Muscle layer of duodenum (tissue), 2 donors: Measurements from ENCODE around the gene AIFM2.
A peak's percentile ranks its signal among the peaks of the same experiment; 100 is the strongest.
"Not testable (repeated sequence)": the region's sequence is repeated elsewhere in the genome, so short reads cannot be mapped to it uniquely, and the experiment has no call there.

Source experiments
- H3K27ac ChIP-seq: one replicate; pipeline ENCODE4 v1.7.0; 2013; ENCODE audit warnings: mild to moderate bottlenecking, low read length
- H3K27me3 ChIP-seq: one replicate; pipeline ENCODE4 v1.7.0; 2013; ENCODE audit warnings: low read depth, mild to moderate bottlenecking, control low read depth, low read length
- H3K36me3 ChIP-seq, 2 donors: one replicate each; pipeline ENCODE4 v1.7.0; 2013; ENCODE audit warnings: low read length in 2 of 2, control low read depth in 1 of 2, mild to moderate bottlenecking in 1 of 2; ENCODE audit not compliant: insufficient read depth in 2 of 2, control insufficient read depth in 1 of 2
- H3K4me1 ChIP-seq, 2 donors: one replicate each; pipeline ENCODE4 v1.7.0; 2013; ENCODE audit warnings: low read length in 2 of 2, mild to moderate bottlenecking in 2 of 2, control low read depth in 1 of 2, moderate library complexity in 1 of 2; ENCODE audit not compliant: insufficient read depth in 2 of 2, control insufficient read depth in 1 of 2
- H3K4me3 ChIP-seq, 2 donors: one replicate each; pipeline ENCODE4 v1.7.0; 2013; ENCODE audit warnings: low read length in 2 of 2, low read depth in 1 of 2, mild to moderate bottlenecking in 1 of 2
- H3K9me3 ChIP-seq, 2 donors: one replicate each; pipeline ENCODE4 v1.7.0; 2013; ENCODE audit warnings: low read length in 2 of 2, control low read depth in 1 of 2, mild to moderate bottlenecking in 1 of 2; ENCODE audit not compliant: control insufficient read depth in 1 of 2
- donor health status: healthy.

AIFM2 gene

DNA sequence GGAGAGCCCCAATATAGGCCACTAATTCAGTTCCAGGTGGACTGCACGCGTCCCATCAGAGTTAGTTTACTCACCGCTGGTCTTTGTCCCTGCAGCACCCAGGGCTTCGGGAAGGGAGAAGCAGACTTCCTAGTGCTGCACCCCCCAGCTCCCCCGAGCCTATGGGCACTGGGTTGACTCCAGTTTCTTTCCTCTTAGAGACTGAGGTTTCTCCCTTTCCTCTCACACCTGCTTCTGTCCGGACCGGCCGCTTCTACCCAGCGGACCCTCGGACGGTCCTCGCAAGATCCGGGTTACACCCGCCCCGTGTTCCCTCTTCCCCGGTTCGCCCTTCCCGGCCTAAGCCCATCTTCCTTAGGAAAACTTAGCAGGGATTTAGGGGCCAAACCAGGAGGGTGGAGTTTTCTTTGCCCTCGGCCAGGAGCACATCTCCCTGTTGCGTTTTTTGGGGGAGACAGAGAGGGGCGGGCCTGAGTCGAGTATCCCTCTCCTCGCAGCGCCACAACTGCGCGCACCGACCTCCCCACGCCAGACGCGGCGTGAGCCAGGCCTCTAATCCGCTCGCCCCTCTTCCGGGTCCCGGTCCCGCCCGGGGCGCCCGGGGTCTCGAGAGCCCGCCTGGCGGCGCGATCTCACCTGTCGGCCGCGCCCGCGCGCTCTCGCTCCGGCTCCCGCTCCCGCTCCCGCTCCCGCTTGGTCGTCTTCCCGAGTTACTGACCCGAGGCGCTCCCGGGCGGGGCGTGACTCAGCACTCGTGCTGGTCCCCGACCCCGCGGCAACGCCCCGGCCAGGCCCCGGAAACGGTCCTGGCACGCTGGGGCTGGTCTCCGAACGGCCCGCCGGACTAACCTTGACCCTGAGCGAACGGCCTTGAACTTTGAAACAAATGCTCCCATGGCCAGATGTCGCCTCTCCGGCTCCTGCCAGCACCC is at the start of gene AIFM2:
Gene AIFM2, minus strand, starts transcription at position 728 of the 932 bp plus-strand sequence. CDS start 8,741 bp downstream, outside the sequence.
- Histone ChIP-seq H3K27ac (peak within 1 kb of the TSS; percentile 67), H3K36me3 (no peaks in the 10 kb centered on the region), H3K27me3 (no peaks in the 10 kb centered on the region)

DNA sequence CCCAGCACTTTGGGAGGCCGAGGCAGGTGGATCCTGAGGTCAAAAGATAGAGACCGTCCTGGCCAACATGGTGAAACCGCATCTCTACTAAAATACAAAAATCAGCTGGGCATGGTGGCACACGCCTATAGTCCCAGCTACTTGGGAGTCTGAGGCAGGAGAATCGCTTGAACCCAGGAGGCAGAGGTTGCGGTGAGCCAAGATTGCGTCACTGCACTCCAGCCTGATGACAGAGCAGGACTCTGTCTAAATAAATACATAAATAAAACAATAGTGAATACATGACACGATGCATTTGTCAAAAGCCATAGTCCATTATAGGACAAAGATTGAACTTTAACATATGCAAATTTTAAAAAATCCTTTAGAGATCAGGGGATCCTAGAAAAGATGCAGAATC is 46.6 kb upstream of the AIFM2 start:
- H3K36me3 ChIP-seq, H3K4me1 ChIP-seq, H3K27ac ChIP-seq, H3K27me3 ChIP-seq, H3K9me3 ChIP-seq, H3K4me3 ChIP-seq: not testable (repeated sequence)

More for the DNA sequence above, at the start of gene AIFM2:
- H3K4me1 ChIP-seq: peaks cover 3 to 17% of the 10 kb centered on the region in 2 donors
- H3K4me3 ChIP-seq: peak within 1 kb of the TSS; percentile 78 to 81
- no peaks in the 10 kb centered on the region for H3K9me3 ChIP-seq

GRCh38 chr10:70178139-70178725 is 45.6 kb upstream of the AIFM2 start:
- no peak overlapping the region for H3K4me3 ChIP-seq
- H3K9me3 ChIP-seq: no peaks in the 10 kb centered on the region
- H3K36me3 ChIP-seq: no peaks in the 10 kb centered on the region
- no peak overlapping the region for H3K27ac ChIP-seq
- no peaks in the 10 kb centered on the region for H3K27me3 ChIP-seq
- peaks cover 0 to 4% of the 10 kb centered on the region in 2 donors for H3K4me1 ChIP-seq

DNA sequence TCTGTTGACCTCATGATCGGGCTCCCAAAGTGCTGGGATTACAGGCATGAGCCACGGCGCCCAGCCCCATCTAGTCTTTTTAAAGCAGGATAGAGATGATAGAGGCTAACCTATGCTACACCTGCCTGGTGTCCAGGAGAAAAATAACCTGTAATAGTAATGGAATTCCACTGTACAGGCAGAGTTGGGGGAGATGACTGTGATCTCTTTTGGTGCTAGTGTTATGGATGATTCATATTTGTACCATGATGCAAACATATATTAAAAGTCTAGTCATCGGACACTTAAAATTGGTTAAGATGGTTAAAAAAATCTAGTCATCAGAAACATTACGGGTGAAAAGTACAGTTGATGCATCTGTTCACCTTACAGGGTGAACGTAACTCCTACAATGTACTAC is 43.8 kb upstream of the AIFM2 start:
- Histone ChIP-seq H3K27me3 (no peaks in the 10 kb centered on the region), H3K36me3 (no peaks in the 10 kb centered on the region), H3K4me3 (no peak overlapping the region), H3K4me1 (peaks cover 0 to 4% of the 10 kb centered on the region in 2 donors), H3K9me3 (no peaks in the 10 kb centered on the region), H3K27ac (no peak overlapping the region)

DNA sequence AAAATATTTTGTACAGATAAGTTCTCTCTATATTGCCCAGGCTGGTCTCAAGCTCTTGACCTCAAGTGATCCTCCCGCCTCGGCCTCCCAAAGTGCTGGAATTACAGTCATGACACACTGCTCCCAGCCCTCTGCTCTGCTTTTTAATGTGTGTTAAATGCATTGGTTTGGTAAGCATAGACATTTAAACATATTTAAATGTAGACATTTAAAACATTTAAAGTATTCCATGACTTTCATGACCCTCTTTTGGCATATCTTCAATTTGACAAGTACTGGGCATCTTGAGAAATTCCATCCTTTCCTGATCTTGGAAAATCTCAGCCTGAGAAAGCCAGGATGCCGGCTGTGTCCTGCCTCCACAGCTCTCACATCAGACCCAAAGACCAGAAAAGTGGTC is 42.9 kb upstream of the AIFM2 start:
- H3K27me3 ChIP-seq: no peaks in the 10 kb centered on the region

GRCh38 chr10:70174058-70174741 is 41.6 kb upstream of the AIFM2 start:
- no peaks in the 10 kb centered on the region for H3K9me3 ChIP-seq
- H3K27me3 ChIP-seq: no peaks in the 10 kb centered on the region
- peaks cover 4% of the 10 kb centered on the region in 2 donors for H3K4me1 ChIP-seq
- H3K36me3 ChIP-seq: no peaks in the 10 kb centered on the region
- no peak overlapping the region for H3K27ac ChIP-seq
- H3K4me3 ChIP-seq: no peak overlapping the region

More for the DNA sequence above, 42.9 kb upstream of the AIFM2 start:
- no peak overlapping the region for H3K4me3 ChIP-seq
- peaks cover 2 to 4% of the 10 kb centered on the region in 2 donors for H3K4me1 ChIP-seq
- no peak overlapping the region for H3K27ac ChIP-seq
- no peaks in the 10 kb centered on the region for H3K9me3 ChIP-seq
- H3K36me3 ChIP-seq: no peaks in the 10 kb centered on the region

- no peaks in the 10 kb centered on the region for H3K36me3 ChIP-seq
- peaks cover 8 to 39% of the 10 kb centered on the region in 2 donors for H3K4me1 ChIP-seq
- no peaks in the 10 kb centered on the region for H3K27me3 ChIP-seq
- H3K27ac ChIP-seq: peak overlapping the region; percentile 94
- H3K4me3 ChIP-seq: peak overlapping the region; percentile 78 to 96
- H3K9me3 ChIP-seq: no peaks in the 10 kb centered on the region
Measured at GRCh38 chr10:70169649-70170364, 37.2 kb upstream of the AIFM2 start.

DNA sequence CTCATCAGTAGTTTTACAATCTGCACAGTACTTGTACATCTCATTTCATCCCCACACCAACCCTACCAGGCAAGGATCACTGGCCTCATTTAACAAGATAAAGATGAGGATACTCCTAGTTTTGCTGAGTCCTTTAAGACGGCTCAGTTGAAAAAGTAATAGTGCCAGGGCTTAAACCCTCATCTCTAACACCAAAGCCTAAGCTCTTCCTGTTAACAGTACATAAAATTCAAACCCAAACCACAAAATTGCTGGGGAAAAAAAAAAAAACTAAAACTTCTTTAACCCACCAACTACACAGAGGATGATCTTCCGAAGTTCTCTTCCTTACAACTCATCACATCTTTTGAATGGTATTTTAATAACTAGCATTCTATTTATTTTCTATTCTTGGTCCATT is 36.4 kb upstream of the AIFM2 start:
- Histone ChIP-seq H3K4me3 (peak overlapping the region; percentile 78 to 96), H3K27me3 (no peaks in the 10 kb centered on the region), H3K9me3 (no peaks in the 10 kb centered on the region), H3K36me3 (no peaks in the 10 kb centered on the region), H3K4me1 (peaks cover 11 to 44% of the 10 kb centered on the region in 2 donors), H3K27ac (peak overlapping the region; percentile 94)

DNA sequence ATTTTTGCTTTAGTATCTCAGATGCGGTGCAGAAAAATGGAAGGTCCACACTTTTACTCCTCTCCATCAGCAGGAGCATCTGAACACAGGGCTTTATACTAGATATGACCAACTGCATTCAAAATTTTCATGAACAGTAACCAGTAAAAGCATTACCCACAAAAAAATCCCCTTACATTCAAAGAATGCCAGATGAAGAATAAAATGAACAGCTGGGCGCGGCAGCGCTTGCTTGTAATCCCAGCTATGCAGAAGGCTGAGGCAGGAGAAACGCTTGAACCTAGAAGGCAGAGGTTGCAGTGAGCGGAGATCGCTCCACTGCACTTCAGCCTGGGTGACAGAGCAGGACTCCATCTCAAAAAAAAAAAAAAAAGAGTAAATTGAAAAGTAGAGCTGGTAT is 34.6 kb upstream of the AIFM2 start:
- Histone ChIP-seq H3K36me3 (no peaks in the 10 kb centered on the region), H3K4me1 (peaks cover 19 to 60% of the 10 kb centered on the region in 2 donors), H3K27me3 (no peaks in the 10 kb centered on the region), H3K27ac (no peak overlapping the region), H3K4me3 (no peak overlapping the region), H3K9me3 (no peaks in the 10 kb centered on the region)

- H3K9me3 ChIP-seq: no peaks in the 10 kb centered on the region
- no peak overlapping the region for H3K4me3 ChIP-seq
- no peak overlapping the region for H3K27ac ChIP-seq
- H3K27me3 ChIP-seq: no peaks in the 10 kb centered on the region
- peaks cover 0 to 2% of the 10 kb centered on the region in 2 donors for H3K36me3 ChIP-seq
- H3K4me1 ChIP-seq: peaks cover 24 to 64% of the 10 kb centered on the region in 2 donors
Measured at GRCh38 chr10:70166394-70166793, 33.8 kb upstream of the AIFM2 start.
